ENCODE data around the gene METTL22. TPM values are rescaled to one million over a fixed set of nuclear protein-coding genes. Genes with fewer than 3 reads are reported as not detected.
A peak's percentile ranks its signal among the peaks of the same experiment; 100 is the strongest.

METTL22 gene
- total RNA-seq, 2 donors from 2014 or later = 46.5 to 53.3 TPM

GRCh38 chr16:8607214-8607613, 14.3 kb upstream of the METTL22 start:
- DNase-seq (no peak), ATAC-seq (replicated peaks in 1 of 2) (no peak)
- H3K27ac Mint-ChIP-seq = no peak overlapping the region
- no peak overlapping the region for H3K4me3 Mint-ChIP-seq
- H3K36me3 Mint-ChIP-seq (ENCODE audit: insufficient read depth in 2 of 2) = no peaks in the 10 kb centered on the region
- H3K9me3 Mint-ChIP-seq = no peaks in the 10 kb centered on the region
- H3K4me1 Mint-ChIP-seq (ENCODE audit: low read depth) = no peaks in the 10 kb centered on the region
- H3K27me3 Mint-ChIP-seq (ENCODE audit: low read depth) = peaks cover 41% of the 10 kb centered on the region

- Mint-ChIP-seq H3K4me3 (no peak overlapping the region), H3K27me3 (ENCODE audit: low read depth) (peaks cover 41% of the 10 kb centered on the region), H3K4me1 (ENCODE audit: low read depth) (no peaks in the 10 kb centered on the region), H3K36me3 (ENCODE audit: insufficient read depth in 2 of 2) (no peaks in the 10 kb centered on the region), H3K27ac (no peak overlapping the region), H3K9me3 (no peaks in the 10 kb centered on the region)
- DNase-seq (no peak), ATAC-seq (replicated peaks in 1 of 2) (no peak)
Observed at GRCh38 chr16:8611122-8611521, 10.4 kb upstream of the METTL22 start.

GRCh38 chr16:8611886-8612600, 9.5 kb upstream of the METTL22 start:
- no peak for ATAC-seq (replicated peaks in 1 of 2)
- Mint-ChIP-seq H3K27me3 (ENCODE audit: low read depth) (peaks cover 35% of the 10 kb centered on the region), H3K36me3 (ENCODE audit: insufficient read depth in 2 of 2) (no peaks in the 10 kb centered on the region), H3K4me3 (no peak overlapping the region), H3K27ac (no peak overlapping the region), H3K4me1 (ENCODE audit: low read depth) (no peaks in the 10 kb centered on the region), H3K9me3 (no peaks in the 10 kb centered on the region)
- no peak for DNase-seq

GRCh38 chr16:8614435-8615029, 7.0 kb upstream of the METTL22 start:
- H3K9me3 Mint-ChIP-seq = no peaks in the 10 kb centered on the region
- no peak for ATAC-seq (replicated peaks in 1 of 2)
- H3K27me3 Mint-ChIP-seq (ENCODE audit: low read depth) = peaks cover 31% of the 10 kb centered on the region
- no peak for DNase-seq
- no peak overlapping the region for H3K4me3 Mint-ChIP-seq
- H3K27ac Mint-ChIP-seq = no peak overlapping the region
- no peaks in the 10 kb centered on the region for H3K4me1 Mint-ChIP-seq (ENCODE audit: low read depth)
- H3K36me3 Mint-ChIP-seq (ENCODE audit: insufficient read depth in 2 of 2) = no peaks in the 10 kb centered on the region

GRCh38 chr16:8619671-8620370, 1.7 kb upstream of the METTL22 start:
- peaks cover 37% of the 10 kb centered on the region for H3K4me1 Mint-ChIP-seq (ENCODE audit: low read depth)
- peaks cover 0 to 1% of the 10 kb centered on the region in 2 donors for H3K36me3 Mint-ChIP-seq (ENCODE audit: insufficient read depth in 2 of 2)
- no peak for DNase-seq
- H3K27me3 Mint-ChIP-seq (ENCODE audit: low read depth) = peaks cover 2% of the 10 kb centered on the region
- H3K27ac Mint-ChIP-seq = no peak overlapping the region
- ATAC-seq (replicated peaks in 1 of 2) = no peak
- no peaks in the 10 kb centered on the region for H3K9me3 Mint-ChIP-seq
- no peak overlapping the region for H3K4me3 Mint-ChIP-seq

DNA sequence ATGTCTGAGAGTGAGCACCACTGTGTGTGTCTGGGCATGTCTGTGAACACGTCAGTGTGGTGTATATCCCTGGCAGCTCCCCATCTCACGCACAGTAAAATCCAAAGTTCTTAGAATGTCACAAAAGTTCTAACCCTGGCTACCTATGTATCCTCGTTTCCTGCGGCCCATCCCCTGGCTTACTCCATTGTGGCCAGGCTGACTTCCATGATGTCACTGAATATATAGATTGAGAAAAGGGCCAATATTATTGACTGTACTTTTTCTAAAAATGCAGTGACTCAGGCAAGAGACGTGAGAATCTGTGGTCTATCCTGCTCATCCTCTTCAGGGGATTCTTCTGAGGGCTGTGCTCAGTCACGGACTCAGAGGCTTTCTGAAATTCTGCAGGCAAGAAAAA, 963 bp upstream of the METTL22 start:
- H3K27me3 Mint-ChIP-seq (ENCODE audit: low read depth) = no peaks in the 10 kb centered on the region
- H3K27ac Mint-ChIP-seq = peak overlapping the region; percentile 85
- peaks cover 0 to 1% of the 10 kb centered on the region in 2 donors for H3K36me3 Mint-ChIP-seq (ENCODE audit: insufficient read depth in 2 of 2)
- DNase-seq (peak in 1 of 2 donors; percentile 7), ATAC-seq (replicated peaks in 1 of 2) (peak; percentile 19 to 36)
- H3K4me3 Mint-ChIP-seq = peak overlapping the region; percentile 94 to 95
- peaks cover 37% of the 10 kb centered on the region for H3K4me1 Mint-ChIP-seq (ENCODE audit: low read depth)
- no peaks in the 10 kb centered on the region for H3K9me3 Mint-ChIP-seq

DNA sequence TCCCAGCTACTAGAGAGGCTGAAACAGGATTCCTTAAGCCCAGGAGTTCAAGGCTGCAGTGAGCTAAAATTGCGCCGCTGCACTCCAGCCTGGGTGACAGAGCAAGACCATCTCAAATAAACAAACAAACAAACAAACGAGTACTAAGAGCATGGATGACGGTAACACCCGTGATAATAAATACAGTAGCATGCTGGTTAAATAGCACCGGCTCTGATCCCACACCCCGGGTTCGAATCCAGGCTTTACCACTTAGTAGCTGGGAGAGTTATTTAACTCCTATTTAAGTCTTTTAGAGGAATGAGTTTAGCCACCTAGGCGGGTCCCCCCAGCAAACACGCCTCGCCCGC, 301 bp upstream of the METTL22 start:
- ATAC-seq (replicated peaks in 1 of 2) (no peak), DNase-seq (no peak)
- H3K27ac Mint-ChIP-seq = peak overlapping the region; percentile 85
- no peaks in the 10 kb centered on the region for H3K27me3 Mint-ChIP-seq (ENCODE audit: low read depth)
- H3K4me3 Mint-ChIP-seq = peak overlapping the region; percentile 94 to 95
- H3K4me1 Mint-ChIP-seq (ENCODE audit: low read depth) = peaks cover 37% of the 10 kb centered on the region
- H3K36me3 Mint-ChIP-seq (ENCODE audit: insufficient read depth in 2 of 2) = peaks cover 0 to 1% of the 10 kb centered on the region in 2 donors
- no peaks in the 10 kb centered on the region for H3K9me3 Mint-ChIP-seq

GRCh38 chr16:8622315-8622656, 788 bp downstream of the METTL22 start:
- Mint-ChIP-seq H3K4me3 (peak overlapping the region; percentile 94 to 95), H3K36me3 (ENCODE audit: insufficient read depth in 2 of 2) (peaks cover 3 to 6% of the 10 kb centered on the region in 2 donors), H3K27ac (peak overlapping the region; percentile 87), H3K4me1 (ENCODE audit: low read depth) (peaks cover 37% of the 10 kb centered on the region), H3K27me3 (ENCODE audit: low read depth) (no peaks in the 10 kb centered on the region), H3K9me3 (no peaks in the 10 kb centered on the region)
- no peak for ATAC-seq (replicated peaks in 1 of 2)
- DNase-seq = no peak

- H3K27ac Mint-ChIP-seq = no peak overlapping the region
- H3K4me3 Mint-ChIP-seq = peak overlapping the region in 1 of 2 donors; percentile 20
- no peaks in the 10 kb centered on the region for H3K27me3 Mint-ChIP-seq (ENCODE audit: low read depth)
Observed at GRCh38 chr16:8623634-8624033, 2.1 kb downstream of the METTL22 start.

GRCh38 chr16:8625491-8626087, 4.1 kb downstream of the METTL22 start:
- H3K27ac Mint-ChIP-seq = no peak overlapping the region
- no peak overlapping the region for H3K4me3 Mint-ChIP-seq
- no peaks in the 10 kb centered on the region for H3K27me3 Mint-ChIP-seq (ENCODE audit: low read depth)
- H3K36me3 Mint-ChIP-seq (ENCODE audit: insufficient read depth in 2 of 2) = peaks cover 8 to 21% of the 10 kb centered on the region in 2 donors
- no peak for ATAC-seq (replicated peaks in 1 of 2)
- no peak for DNase-seq
- peaks cover 44% of the 10 kb centered on the region for H3K4me1 Mint-ChIP-seq (ENCODE audit: low read depth)
- H3K9me3 Mint-ChIP-seq = no peaks in the 10 kb centered on the region

More at GRCh38 chr16:8623634-8624033, 2.1 kb downstream of the METTL22 start:
- peaks cover 3 to 11% of the 10 kb centered on the region in 2 donors for H3K36me3 Mint-ChIP-seq (ENCODE audit: insufficient read depth in 2 of 2)
- no peak for DNase-seq
- ATAC-seq (replicated peaks in 1 of 2) = no peak
- H3K9me3 Mint-ChIP-seq = no peaks in the 10 kb centered on the region
- H3K4me1 Mint-ChIP-seq (ENCODE audit: low read depth) = peaks cover 46% of the 10 kb centered on the region

DNA sequence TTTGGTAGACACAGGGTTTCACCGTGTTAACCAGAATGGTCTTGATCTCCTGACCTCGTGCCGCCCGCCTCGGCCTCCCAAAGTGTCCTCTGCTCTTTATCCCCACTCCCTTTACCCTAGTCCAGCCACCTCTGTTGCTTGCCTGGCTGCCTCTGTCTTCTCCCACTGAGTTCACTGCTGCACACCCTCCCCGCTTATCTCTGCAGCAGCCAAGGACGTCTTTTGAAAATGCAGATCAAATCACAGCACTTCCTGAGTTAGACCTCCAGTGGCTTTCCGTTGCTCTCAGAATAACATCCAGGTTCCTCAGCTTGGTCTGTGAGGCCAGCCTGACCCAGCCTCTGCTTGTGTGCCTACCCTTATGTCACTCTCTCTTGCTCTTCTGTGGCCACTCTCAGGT, 5.4 kb downstream of the METTL22 start:
- Mint-ChIP-seq H3K27me3 (ENCODE audit: low read depth) (no peaks in the 10 kb centered on the region), H3K27ac (no peak overlapping the region)

GRCh38 chr16:8627456-8627855, 6.0 kb downstream of the METTL22 start:
- H3K27ac Mint-ChIP-seq = no peak overlapping the region
- no peaks in the 10 kb centered on the region for H3K27me3 Mint-ChIP-seq (ENCODE audit: low read depth)
- H3K4me3 Mint-ChIP-seq = no peak overlapping the region
- peaks cover 8 to 21% of the 10 kb centered on the region in 2 donors for H3K36me3 Mint-ChIP-seq (ENCODE audit: insufficient read depth in 2 of 2)
- no peak for ATAC-seq (replicated peaks in 1 of 2)
- H3K4me1 Mint-ChIP-seq (ENCODE audit: low read depth) = peaks cover 30% of the 10 kb centered on the region
- DNase-seq = no peak
- H3K9me3 Mint-ChIP-seq = no peaks in the 10 kb centered on the region

More for the DNA sequence above, 5.4 kb downstream of the METTL22 start:
- Mint-ChIP-seq H3K36me3 (ENCODE audit: insufficient read depth in 2 of 2) (peaks cover 8 to 21% of the 10 kb centered on the region in 2 donors), H3K4me1 (ENCODE audit: low read depth) (peaks cover 35% of the 10 kb centered on the region), H3K4me3 (no peak overlapping the region), H3K9me3 (no peaks in the 10 kb centered on the region)
- ATAC-seq (replicated peaks in 1 of 2) = no peak
- no peak for DNase-seq
